Activated CD8-positive, alpha-beta T cell treated with anti-CD3 and anti-CD28 coated beads for 36 hours (primary cell): ENCODE results near the gene PDLIM3. TPM values are rescaled to one million over a fixed set of nuclear protein-coding genes. Genes with fewer than 3 reads are reported as not detected.

ENCODE experiments used
- ATAC-seq: fragments of 200-7000 bp; cut with Tn5 transposase; one replicate; pipeline ENCODE4 v1.10.0; 2021; ENCODE audit warnings: mild to moderate bottlenecking, moderate library complexity
- CTCF ChIA-PET: fragments of 350-600 bp; sonication (Branson Sonifier 250); formaldehyde crosslinking; loops from one replicate; lab custom pipeline; 2021; ENCODE audit warnings: antibody characterized with exemption; lab: Charles Lee
- POLR2A ChIA-PET: fragments of 350-600 bp; sonication (Branson Sonifier 250); formaldehyde crosslinking; loops from one replicate; lab custom pipeline; 2021; ENCODE audit warnings: antibody characterized with exemption; lab: Charles Lee
- DNase-seq: peaks from one replicate; pipeline ENCODE4 v3.0.0-alpha.2; 2020
- H3K27ac Mint-ChIP-seq: one replicate; pipeline ENCODE4 v1.8.0; 2021; ENCODE audit warnings: mild to moderate bottlenecking, mixed read lengths
- H3K27me3 Mint-ChIP-seq: one replicate; pipeline ENCODE4 v1.8.0; 2021; ENCODE audit warnings: mixed read lengths
- H3K36me3 Mint-ChIP-seq: one replicate; pipeline ENCODE4 v1.8.0; 2021; ENCODE audit warnings: low read depth, mixed read lengths
- H3K4me1 Mint-ChIP-seq: one replicate; pipeline ENCODE4 v1.8.0; 2021; ENCODE audit warnings: low read depth, mixed read lengths
- H3K4me3 Mint-ChIP-seq: one replicate; pipeline ENCODE4 v1.8.0; 2021; ENCODE audit warnings: mild to moderate bottlenecking, moderate library complexity, mixed read lengths
- H3K9me3 Mint-ChIP-seq: one replicate; pipeline ENCODE4 v1.8.0; 2021; ENCODE audit warnings: mixed read lengths
- CTCF ChIP-seq: fragments of 200-600 bp; IDR thresholded peaks from one replicate; pipeline ENCODE4 v1.8.0; 2022; ENCODE audit warnings: antibody characterized with exemption, mild to moderate bottlenecking
- intact Hi-C: fragments of 100-400 bp; cut with micrococcal nuclease; formaldehyde crosslinking; loops from one replicate; pipeline ENCODE4 v1.10.0; 2022
- total RNA-seq, 2 experiments: library from RNA; stranded (reverse); gene quantifications; one replicate each; pipeline ENCODE4 v1.2.3, GENCODE V29; 2021

PDLIM3 gene
- total RNA-seq, 2 experiments from 2014 or later = not detected

GRCh38 chr4:185461565-185461964 is 73.7 kb downstream of the PDLIM3 start:
- Mint-ChIP-seq H3K27me3 (peaks cover 13% of the 10 kb centered on the region), H3K9me3 (no peaks in the 10 kb centered on the region), H3K4me1 (no peaks in the 10 kb centered on the region), H3K4me3 (no peak overlapping the region), H3K27ac (no peak overlapping the region), H3K36me3 (no peaks in the 10 kb centered on the region)
- POLR2A ChIA-PET = no interaction called here
- intact Hi-C loops = no loop called here
- CTCF ChIA-PET = interaction anchor here (1.2 kb wide), 1 partner anchor 137 kb away, joined by 4 read pairs; no protein-coding TSS in a partner anchor
- no peak for TF ChIP-seq CTCF
- ATAC-seq (no peak), DNase-seq (no peak)

- H3K4me3 Mint-ChIP-seq = no peak overlapping the region
- H3K9me3 Mint-ChIP-seq = no peaks in the 10 kb centered on the region
- peaks cover 15% of the 10 kb centered on the region for H3K27me3 Mint-ChIP-seq
- H3K4me1 Mint-ChIP-seq = no peaks in the 10 kb centered on the region
- no peak for TF ChIP-seq CTCF
- H3K27ac Mint-ChIP-seq = no peak overlapping the region
- H3K36me3 Mint-ChIP-seq = no peaks in the 10 kb centered on the region
- DNase-seq (no peak), ATAC-seq (no peak)
- intact Hi-C loops = no loop called here
- ChIA-PET POLR2A (no interaction called here), CTCF (no interaction called here)
These were observed 78.2 kb downstream of the PDLIM3 start for GRCh38 chr4:185457136-185457535.

GRCh38 chr4:185456131-185456530 is 79.2 kb downstream of the PDLIM3 start:
- H3K4me1 Mint-ChIP-seq = no peaks in the 10 kb centered on the region
- intact Hi-C loops = no loop called here
- ATAC-seq (no peak), DNase-seq (no peak)
- no peak for TF ChIP-seq CTCF
- ChIA-PET POLR2A (no interaction called here), CTCF (no interaction called here)
- no peaks in the 10 kb centered on the region for H3K36me3 Mint-ChIP-seq
- no peak overlapping the region for H3K4me3 Mint-ChIP-seq
- no peak overlapping the region for H3K27ac Mint-ChIP-seq
- no peaks in the 10 kb centered on the region for H3K9me3 Mint-ChIP-seq
- peaks cover 15% of the 10 kb centered on the region for H3K27me3 Mint-ChIP-seq

Other genes with a start within 250 kb of the PDLIM3 start
- 1 to 10 TPM; 1.1 to 1.2 TPM for gene LRP2BP, start 139.6 kb downstream of the PDLIM3 start, total RNA-seq
- 10 to 100 TPM; 51.2 to 54.6 TPM for gene ANKRD37, start 138.7 kb downstream of the PDLIM3 start, total RNA-seq
- gene UFSP2, start 109.5 kb downstream of the PDLIM3 start, total RNA-seq = 10 to 100 TPM; 32.0 to 36.1 TPM
- under 1 TPM; 0.45 to 0.81 TPM for gene CCDC110, start 63.8 kb downstream of the PDLIM3 start, total RNA-seq